Transverse colon (tissue), 3 donors: ENCODE results near the gene COX8C.

Source experiments
- POLR2A ChIP-seq: fragments of 450-650 bp; IDR thresholded peaks from one replicate; pipeline ENCODE4 v1.6.1; 2016; ENCODE audit warnings: antibody characterized with exemption, mild to moderate bottlenecking, moderate library complexity
- TF ChIP-seq, protein P1 (sequence below), 5 experiments: fragments of 200-600 bp in 3 of 5; fragments of 450-650 bp in 2 of 5; sonication (generic) in 3 of 5; IDR thresholded peaks; 1 replicate in 2 of 5; 2 replicates in 3 of 5; pipeline ENCODE4 v1.5.1; 2016 to 2017; ENCODE audit warnings: antibody characterized with exemption in 5 of 5, inconsistent platforms in 3 of 5, mild to moderate bottlenecking in 2 of 5, moderate library complexity in 1 of 5

DNA sequence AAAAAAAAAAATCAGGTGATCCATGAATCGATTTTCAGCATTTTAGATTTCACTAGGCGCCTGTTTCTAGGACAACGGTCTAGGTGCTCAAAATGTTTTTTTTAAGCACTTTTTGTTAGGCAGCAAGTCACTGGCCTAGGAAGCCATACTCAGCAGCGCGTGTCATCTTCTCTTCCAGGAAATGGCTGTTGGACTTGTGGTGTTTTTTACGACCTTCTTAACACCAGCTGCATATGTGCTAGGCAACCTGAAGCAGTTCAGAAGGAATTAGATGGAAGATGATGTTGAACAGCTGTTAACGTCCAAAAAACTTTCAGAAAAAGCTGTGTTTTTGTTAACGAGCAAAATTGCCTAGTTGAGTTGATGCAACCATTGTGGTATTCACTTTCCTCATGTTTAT is 868 bp downstream of the COX8C start:
- TF ChIP-seq, protein P1, sequence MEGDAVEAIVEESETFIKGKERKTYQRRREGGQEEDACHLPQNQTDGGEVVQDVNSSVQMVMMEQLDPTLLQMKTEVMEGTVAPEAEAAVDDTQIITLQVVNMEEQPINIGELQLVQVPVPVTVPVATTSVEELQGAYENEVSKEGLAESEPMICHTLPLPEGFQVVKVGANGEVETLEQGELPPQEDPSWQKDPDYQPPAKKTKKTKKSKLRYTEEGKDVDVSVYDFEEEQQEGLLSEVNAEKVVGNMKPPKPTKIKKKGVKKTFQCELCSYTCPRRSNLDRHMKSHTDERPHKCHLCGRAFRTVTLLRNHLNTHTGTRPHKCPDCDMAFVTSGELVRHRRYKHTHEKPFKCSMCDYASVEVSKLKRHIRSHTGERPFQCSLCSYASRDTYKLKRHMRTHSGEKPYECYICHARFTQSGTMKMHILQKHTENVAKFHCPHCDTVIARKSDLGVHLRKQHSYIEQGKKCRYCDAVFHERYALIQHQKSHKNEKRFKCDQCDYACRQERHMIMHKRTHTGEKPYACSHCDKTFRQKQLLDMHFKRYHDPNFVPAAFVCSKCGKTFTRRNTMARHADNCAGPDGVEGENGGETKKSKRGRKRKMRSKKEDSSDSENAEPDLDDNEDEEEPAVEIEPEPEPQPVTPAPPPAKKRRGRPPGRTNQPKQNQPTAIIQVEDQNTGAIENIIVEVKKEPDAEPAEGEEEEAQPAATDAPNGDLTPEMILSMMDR (IDR thresholded peaks at IDR 0.05) = no peak
- no peak for TF ChIP-seq POLR2A
